ENCODE results near the gene SNX20. TPM values are rescaled to one million over a fixed set of nuclear protein-coding genes. Genes with fewer than 3 reads are reported as not detected.

SNX20 gene
- total and polyA plus RNA-seq, 10 of the 15 experiments (the other 5 are each of a cell fraction or from before 2014, with no cell fraction given) = 4.6 to 30.8 (median 21.9) TPM

DNA sequence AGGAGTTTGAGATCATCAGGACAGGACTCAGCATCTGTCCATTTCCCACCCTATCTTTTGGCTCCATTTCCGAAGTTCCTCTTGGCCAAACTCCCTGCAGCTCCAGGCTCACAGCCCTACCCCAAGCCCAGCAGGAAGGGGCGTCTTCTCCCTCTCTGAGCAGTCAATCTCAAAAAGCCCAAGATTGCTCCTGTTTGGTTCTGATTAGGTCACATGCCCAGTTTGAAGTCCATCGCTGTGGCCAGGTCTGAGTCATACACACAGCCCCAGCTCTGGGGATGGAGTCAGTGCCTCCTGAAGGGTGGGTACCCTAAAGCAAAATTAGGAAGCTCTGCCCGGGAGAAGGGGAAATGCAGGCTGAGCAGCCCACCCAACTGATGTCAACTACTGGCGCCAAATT, 23.9 kb downstream of the SNX20 start (continued):
- TF ChIP-seq, protein P1, sequence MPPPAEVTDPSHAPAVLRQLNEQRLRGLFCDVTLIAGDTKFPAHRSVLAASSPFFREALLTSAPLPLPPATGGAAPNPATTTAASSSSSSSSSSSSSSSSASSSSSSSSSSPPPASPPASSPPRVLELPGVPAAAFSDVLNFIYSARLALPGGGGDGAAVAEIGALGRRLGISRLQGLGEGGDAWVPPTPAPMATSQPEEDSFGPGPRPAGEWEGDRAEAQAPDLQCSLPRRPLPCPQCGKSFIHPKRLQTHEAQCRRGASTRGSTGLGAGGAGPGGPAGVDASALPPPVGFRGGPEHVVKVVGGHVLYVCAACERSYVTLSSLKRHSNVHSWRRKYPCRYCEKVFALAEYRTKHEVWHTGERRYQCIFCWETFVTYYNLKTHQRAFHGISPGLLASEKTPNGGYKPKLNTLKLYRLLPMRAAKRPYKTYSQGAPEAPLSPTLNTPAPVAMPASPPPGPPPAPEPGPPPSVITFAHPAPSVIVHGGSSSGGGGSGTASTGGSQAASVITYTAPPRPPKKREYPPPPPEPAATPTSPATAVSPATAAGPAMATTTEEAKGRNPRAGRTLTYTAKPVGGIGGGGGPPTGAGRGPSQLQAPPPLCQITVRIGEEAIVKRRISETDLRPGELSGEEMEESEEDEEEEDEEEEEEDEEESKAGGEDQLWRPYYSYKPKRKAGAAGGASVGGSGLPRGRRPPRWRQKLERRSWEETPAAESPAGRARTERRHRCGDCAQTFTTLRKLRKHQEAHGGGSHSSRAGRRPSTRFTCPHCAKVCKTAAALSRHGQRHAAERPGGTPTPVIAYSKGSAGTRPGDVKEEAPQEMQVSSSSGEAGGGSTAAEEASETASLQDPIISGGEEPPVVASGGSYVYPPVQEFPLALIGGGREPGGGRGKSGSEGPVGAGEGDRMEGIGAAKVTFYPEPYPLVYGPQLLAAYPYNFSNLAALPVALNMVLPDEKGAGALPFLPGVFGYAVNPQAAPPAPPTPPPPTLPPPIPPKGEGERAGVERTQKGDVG (CRISPR knock-in tag; IDR thresholded peaks at IDR 0.05) = no peak
- no peak for TF ChIP-seq CHD4 (IDR thresholded peaks at IDR 0.05)

DNA sequence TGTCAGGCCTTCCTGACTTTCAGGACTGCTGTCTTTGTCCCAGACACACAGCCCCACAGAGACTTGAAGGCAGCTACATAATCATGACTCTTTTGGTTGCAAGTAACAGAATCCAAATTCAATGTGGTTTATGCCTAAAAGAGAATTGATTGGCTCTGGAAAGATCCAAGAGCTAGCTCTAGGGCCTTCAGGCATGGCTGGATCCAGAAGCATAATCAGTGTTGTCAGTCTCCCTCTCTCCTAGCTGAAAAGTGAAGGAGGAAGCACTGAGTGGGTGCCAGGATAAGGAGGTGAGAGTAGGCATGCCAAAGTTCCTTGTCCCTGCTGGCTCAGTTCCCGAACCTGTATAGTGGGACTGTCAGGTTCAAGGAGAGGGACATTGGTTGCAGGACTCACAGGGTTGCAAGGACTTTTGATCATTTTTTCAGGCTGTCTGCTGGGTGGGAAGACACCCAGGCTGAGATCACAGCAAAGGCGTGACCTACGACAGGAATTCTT, 25.5 kb downstream of the SNX20 start:
- H3K4me2 ChIP-seq (ENCODE audit: control insufficient read depth, insufficient read depth) = no peak overlapping the region
- ATAC-seq (no peak), FAIRE-seq (no peak), DNase-seq (ENCODE audit: low read depth, low spot score) (no peak)
- no TSS peak for BruUV-seq (replicated peaks)
- ChIA-PET SMC1A (ENCODE audit: uncharacterized antibody, unreplicated experiment) (interaction anchor here (1.2 kb wide), 1 partner anchor 20 kb away, joined by 3 read pairs; no protein-coding TSS in a partner anchor), CTCF (interaction anchor here (0.9 kb wide), 1 partner anchor 10 kb away, joined by 5 read pairs; no protein-coding TSS in a partner anchor), POLR2A (no interaction called here), RAD21 (ENCODE audit: unreplicated experiment) (no interaction called here)
- in situ Hi-C loops (cut with MboI) = no loop called here
- no peak overlapping the region for H2AFZ ChIP-seq (ENCODE audit: control insufficient read depth, low read depth, low read length)
- H3K9me3 ChIP-seq (replicated peaks; ENCODE audit: control insufficient read depth, insufficient read depth, low read length) = no peaks in the 10 kb centered on the region; the same call in 2 of the 3 replicates
- intact Hi-C loops (cut with micrococcal nuclease; ENCODE audit: unreplicated experiment) = no loop called here
- no peaks in the 10 kb centered on the region for H4K20me1 ChIP-seq (ENCODE audit: control insufficient read depth, insufficient read depth)
- no peaks in the 10 kb centered on the region; a peak in 2 of 4 replicates for H3K27me3 ChIP-seq (replicated peaks in 1 of 2; ENCODE audit: control insufficient read depth in 2 of 2, insufficient read depth in 2 of 2, low read length in 1 of 2)
- no peak overlapping the region for H3K27ac ChIP-seq (ENCODE audit: control insufficient read depth, insufficient read depth)
- no peak for TF ChIP-seq HDGF (IDR thresholded peaks at IDR 0.05)
- TF ChIP-seq SMAD5 (IDR thresholded peaks at IDR 0.05; ENCODE audit: low read depth) = no peak
- TF ChIP-seq, protein P2, sequence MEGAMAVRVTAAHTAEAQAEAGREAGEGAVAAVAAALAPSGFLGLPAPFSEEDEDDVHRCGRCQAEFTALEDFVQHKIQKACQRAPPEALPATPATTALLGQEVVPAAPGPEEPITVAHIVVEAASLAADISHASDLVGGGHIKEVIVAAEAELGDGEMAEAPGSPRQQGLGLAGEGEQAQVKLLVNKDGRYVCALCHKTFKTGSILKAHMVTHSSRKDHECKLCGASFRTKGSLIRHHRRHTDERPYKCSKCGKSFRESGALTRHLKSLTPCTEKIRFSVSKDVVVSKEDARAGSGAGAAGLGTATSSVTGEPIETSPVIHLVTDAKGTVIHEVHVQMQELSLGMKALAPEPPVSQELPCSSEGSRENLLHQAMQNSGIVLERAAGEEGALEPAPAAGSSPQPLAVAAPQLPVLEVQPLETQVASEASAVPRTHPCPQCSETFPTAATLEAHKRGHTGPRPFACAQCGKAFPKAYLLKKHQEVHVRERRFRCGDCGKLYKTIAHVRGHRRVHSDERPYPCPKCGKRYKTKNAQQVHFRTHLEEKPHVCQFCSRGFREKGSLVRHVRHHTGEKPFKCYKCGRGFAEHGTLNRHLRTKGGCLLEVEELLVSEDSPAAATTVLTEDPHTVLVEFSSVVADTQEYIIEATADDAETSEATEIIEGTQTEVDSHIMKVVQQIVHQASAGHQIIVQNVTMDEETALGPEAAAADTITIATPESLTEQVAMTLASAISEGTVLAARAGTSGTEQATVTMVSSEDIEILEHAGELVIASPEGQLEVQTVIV (IDR thresholded peaks at IDR 0.05; ENCODE audit: borderline replicate concordance, partially characterized antibody) = no peak
- TF ChIP-seq MEF2A (IDR thresholded peaks at IDR 0.05; ENCODE audit: insufficient read depth, low read depth, low read length) = no peak
- TF ChIP-seq, protein P3, sequence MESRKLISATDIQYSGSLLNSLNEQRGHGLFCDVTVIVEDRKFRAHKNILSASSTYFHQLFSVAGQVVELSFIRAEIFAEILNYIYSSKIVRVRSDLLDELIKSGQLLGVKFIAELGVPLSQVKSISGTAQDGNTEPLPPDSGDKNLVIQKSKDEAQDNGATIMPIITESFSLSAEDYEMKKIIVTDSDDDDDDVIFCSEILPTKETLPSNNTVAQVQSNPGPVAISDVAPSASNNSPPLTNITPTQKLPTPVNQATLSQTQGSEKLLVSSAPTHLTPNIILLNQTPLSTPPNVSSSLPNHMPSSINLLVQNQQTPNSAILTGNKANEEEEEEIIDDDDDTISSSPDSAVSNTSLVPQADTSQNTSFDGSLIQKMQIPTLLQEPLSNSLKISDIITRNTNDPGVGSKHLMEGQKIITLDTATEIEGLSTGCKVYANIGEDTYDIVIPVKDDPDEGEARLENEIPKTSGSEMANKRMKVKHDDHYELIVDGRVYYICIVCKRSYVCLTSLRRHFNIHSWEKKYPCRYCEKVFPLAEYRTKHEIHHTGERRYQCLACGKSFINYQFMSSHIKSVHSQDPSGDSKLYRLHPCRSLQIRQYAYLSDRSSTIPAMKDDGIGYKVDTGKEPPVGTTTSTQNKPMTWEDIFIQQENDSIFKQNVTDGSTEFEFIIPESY (IDR thresholded peaks at IDR 0.05) = no peak
- no peak for TF ChIP-seq TAF1 (IDR thresholded peaks at IDR 0.05; ENCODE audit: borderline replicate concordance, low read depth, low read length)
- TF ChIP-seq POLR2AphosphoS5 (IDR thresholded peaks at IDR 0.05; ENCODE audit: low read length) = no peak
- no peak overlapping the region for H3K4me3 ChIP-seq
- H3K36me3 ChIP-seq (ENCODE audit: control insufficient read depth in 2 of 2, insufficient read depth in 2 of 2, low read length in 1 of 2) = no peaks in the 10 kb centered on the region
- no peaks in the 10 kb centered on the region for H3K79me2 ChIP-seq (ENCODE audit: control insufficient read depth, insufficient read depth, low read length)
- WGBS (ENCODE audit: insufficient coverage, insufficient replicate concordance, low lambda C conversion rate, missing lambda C conversion rate) = 44% methylated on average over 3 of the region's 3 CpGs
- no peaks in the 10 kb centered on the region for H3K4me1 ChIP-seq (ENCODE audit: control insufficient read depth, insufficient read depth, low read length)
- no peak overlapping the region for H3K9ac ChIP-seq (ENCODE audit: control insufficient read depth, insufficient read depth, low read length)

Measured in GM12878 (cell line).